D341Med (cell line): ENCODE data around the gene TTC27.

Experiments
- DNase-seq: peaks from one replicate; pipeline ENCODE4 v3.0.0; 2012; ENCODE audit warnings: low spot score

TTC27 gene

GRCh38 chr2:32668254-32668653 is 40.4 kb downstream of the TTC27 start:
- DNase-seq: no peak

- DNase-seq: no peak
Observed at GRCh38 chr2:32671885-32672533, 44.2 kb downstream of the TTC27 start.

GRCh38 chr2:32678825-32679224 is 51.0 kb downstream of the TTC27 start:
- DNase-seq: no peak

GRCh38 chr2:32680942-32681341 is 53.1 kb downstream of the TTC27 start:
- DNase-seq: no peak

GRCh38 chr2:32683520-32684086 is 55.8 kb downstream of the TTC27 start:
- no peak for DNase-seq

GRCh38 chr2:32688541-32688940 is 60.7 kb downstream of the TTC27 start:
- no peak for DNase-seq

DNA sequence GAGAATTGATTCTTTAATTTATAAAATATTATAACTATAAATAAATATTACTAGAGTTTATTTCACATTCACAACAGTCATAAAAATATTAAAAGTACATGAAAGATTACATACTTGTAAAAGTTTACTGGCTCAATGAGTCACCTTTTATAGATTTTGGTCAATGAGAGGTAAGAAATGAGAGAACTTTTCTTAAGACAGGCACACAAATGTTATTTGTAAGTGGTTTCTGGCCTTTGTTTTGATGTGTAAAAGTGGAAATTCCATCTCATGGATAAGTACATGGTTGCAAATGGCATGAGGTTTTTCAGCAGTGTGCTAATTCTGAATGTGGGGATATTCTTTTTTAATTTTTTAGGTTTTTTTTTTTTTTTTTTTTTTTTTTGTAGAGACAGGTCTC is 63.8 kb downstream of the TTC27 start:
- DNase-seq: no peak

GRCh38 chr2:32696439-32696838 is 68.6 kb downstream of the TTC27 start:
- DNase-seq: no peak

DNA sequence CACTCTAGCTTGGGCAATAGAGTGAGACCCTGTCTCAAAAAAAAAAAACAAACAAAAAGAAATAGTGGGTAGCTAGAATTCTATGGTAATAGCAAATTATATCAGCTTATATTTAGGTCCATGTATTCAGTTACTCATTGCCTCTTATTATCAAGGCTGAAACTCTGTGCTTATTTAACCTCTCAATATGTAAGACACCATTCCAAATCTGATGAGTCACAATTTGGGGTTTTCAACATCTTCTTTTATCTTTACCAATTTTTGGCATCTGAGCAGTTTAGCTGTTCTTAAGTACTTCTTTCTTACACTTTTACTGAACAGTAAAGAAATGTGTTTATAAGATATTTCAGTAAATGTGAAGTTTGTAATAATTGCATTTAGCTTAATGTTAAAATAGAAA is 69.3 kb downstream of the TTC27 start:
- no peak for DNase-seq

DNA sequence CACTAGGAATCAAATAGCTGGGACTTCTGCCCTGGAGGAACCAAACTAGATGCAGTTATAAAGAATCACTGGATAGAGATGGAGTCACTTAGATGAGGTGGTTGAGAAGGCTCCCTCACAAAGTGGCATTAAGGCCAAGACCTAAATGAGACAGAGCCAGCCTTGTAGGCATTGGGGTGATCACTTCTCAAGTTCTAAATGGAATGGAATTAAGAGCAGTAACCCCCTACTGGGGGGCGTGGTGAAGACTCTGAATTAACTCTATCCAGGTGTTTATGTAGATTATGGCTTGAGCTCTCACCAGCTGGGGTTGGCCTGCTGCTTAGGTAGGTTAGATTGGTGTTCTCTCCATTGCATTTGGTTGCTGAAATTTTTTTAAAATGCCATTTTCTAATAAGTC is 71.3 kb downstream of the TTC27 start:
- DNase-seq: no peak

- DNase-seq: no peak
Observed at GRCh38 chr2:32701806-32702205, 74.0 kb downstream of the TTC27 start.

GRCh38 chr2:32702303-32703064 is 74.6 kb downstream of the TTC27 start:
- no peak for DNase-seq

DNA sequence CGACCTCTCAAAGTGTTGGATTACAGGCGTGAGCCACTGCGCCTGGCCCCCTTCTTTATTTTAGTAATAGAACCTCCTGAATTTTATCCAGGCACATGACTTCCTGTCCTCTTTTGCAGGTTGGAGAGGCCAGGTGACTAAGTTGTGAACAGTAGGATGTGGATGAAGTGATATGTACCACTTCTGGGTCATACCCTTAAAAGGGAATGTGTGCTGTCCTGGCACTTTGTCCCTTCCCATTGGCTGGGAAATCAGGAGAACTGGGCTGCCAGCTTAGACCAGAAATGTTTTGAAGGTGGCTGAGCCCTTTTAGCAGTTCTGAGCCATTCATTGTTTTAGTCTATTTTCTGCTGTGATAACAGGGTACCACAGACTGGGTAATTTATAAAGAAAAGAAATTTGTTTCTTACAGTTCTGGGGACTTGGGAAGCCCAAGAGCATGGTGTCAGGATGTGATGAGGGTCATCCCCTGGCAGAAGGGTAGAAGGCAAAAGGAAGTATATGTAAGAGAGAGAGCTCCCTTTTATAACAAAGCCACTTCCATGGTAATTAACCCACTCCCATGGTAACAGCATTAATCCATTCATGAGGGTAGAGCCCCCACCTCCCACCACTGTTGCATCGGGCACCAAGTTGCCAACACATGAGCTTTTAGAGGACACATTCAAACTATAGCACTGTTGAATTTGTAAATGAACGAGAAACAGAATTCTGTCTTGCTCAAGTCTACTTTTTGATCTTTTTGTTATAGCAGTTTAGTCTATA is 79.1 kb downstream of the TTC27 start:
- no peak for DNase-seq

GRCh38 chr2:32711219-32711618 is 83.4 kb downstream of the TTC27 start:
- no peak for DNase-seq

GRCh38 chr2:32711908-32712501 is 84.2 kb downstream of the TTC27 start:
- no peak for DNase-seq

GRCh38 chr2:32712870-32713269 is 85.0 kb downstream of the TTC27 start:
- no peak for DNase-seq

GRCh38 chr2:32714521-32714920 is 86.7 kb downstream of the TTC27 start:
- DNase-seq: no peak

DNA sequence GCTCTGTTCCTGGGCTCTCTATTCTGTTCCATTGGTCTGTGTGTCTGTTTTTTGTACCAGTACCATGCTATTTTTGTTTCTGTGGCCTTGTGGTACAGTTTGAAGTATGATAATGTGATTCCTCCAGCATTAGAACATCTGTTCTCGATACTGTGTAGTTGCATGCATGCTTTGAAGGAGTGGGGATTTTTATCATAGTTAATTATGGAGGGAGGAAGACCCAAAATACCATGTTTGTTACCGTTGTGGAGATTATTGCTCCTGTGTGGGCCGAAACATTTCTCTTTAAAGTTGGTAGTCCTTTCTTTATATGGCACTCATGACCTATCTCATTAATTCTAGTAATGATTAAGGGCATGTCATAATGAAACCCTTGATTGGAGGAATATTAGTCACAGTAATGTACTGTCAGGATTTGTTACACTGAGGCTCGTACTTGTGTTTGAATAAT is 87.6 kb downstream of the TTC27 start:
- DNase-seq: no peak

DNA sequence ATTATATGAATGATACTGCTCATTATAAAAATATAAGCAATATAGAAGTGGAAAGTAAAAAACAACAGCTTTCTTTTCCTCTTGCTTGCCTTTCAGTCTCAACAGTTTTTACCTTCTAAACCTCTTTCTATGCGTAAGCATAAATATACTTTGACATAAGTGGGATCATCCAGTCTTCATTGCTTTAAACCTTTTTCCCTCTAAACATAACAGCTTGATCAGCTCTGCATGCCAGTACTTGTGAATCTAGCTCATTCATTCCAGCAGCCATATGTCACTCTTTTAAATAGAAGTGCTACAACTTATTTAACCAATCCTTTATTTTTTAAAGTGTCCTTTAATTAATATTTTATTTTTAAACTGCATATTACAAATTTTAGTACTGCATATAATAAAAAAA is 88.1 kb downstream of the TTC27 start:
- DNase-seq: no peak

DNA sequence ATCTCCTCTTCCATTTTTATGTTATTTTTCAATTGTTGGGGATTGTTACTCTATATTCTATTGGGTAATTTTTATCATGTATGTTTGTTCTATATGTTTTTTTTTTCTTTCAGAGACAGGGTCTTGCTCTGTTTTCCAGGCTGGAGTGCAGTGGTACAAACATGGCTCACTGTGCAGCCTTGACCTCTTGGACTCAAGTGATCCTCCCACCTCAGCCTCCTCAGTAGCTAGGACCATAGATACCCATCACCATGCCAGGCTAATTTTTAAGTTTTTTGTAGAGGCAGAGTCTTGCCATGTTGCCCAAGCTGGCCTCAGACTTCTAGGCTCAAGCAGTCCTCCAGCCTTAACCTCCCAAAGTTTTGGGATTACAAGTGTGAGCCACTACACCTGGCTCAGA is 88.7 kb downstream of the TTC27 start:
- no peak for DNase-seq

GRCh38 chr2:32718752-32719151 is 90.9 kb downstream of the TTC27 start:
- no peak for DNase-seq

DNA sequence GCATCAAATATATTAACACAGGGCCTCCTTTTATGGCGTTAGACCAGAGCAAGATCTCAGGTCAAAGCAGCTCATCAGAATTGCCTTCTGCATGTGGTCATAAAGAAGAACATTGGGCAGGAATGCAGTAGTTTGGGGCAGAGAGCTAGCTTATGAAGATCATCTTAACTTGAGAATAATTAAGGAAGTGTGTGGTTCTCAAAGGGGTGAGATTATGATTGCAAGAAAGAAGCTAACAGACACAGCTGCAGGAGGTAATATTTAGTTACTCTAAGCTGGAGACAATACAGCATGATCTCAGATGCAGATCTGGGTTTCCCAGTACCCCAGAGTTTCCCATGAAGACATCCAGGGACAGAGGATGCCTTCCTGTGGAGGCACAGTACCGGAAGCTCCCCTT is 91.6 kb downstream of the TTC27 start:
- DNase-seq: no peak
